D721Med (cell line): Measurements from ENCODE around the gene CDH23.

Experiments
- DNase-seq: peaks from one replicate; pipeline ENCODE4 v3.0.0; 2011; ENCODE audit warnings: low spot score; ENCODE audit not compliant: insufficient read length
- FAIRE-seq: peaks from 2 replicates; lab custom pipeline; 2011; peaks lifted over from hg19 to GRCh38; lab: Jason Lieb, UNC
- TF ChIP-seq, protein P1 (sequence below): IDR thresholded peaks from 2 replicates; pipeline ENCODE4 v1.5.1; 2012; ENCODE audit warnings: mild to moderate bottlenecking, control low read depth; ENCODE audit not compliant: insufficient read depth; ENCODE audit errors: missing control alignments

Gene CDH23

GRCh38 chr10:71512761-71513539, 116.2 kb downstream of the CDH23 start:
- TF ChIP-seq, protein P1, sequence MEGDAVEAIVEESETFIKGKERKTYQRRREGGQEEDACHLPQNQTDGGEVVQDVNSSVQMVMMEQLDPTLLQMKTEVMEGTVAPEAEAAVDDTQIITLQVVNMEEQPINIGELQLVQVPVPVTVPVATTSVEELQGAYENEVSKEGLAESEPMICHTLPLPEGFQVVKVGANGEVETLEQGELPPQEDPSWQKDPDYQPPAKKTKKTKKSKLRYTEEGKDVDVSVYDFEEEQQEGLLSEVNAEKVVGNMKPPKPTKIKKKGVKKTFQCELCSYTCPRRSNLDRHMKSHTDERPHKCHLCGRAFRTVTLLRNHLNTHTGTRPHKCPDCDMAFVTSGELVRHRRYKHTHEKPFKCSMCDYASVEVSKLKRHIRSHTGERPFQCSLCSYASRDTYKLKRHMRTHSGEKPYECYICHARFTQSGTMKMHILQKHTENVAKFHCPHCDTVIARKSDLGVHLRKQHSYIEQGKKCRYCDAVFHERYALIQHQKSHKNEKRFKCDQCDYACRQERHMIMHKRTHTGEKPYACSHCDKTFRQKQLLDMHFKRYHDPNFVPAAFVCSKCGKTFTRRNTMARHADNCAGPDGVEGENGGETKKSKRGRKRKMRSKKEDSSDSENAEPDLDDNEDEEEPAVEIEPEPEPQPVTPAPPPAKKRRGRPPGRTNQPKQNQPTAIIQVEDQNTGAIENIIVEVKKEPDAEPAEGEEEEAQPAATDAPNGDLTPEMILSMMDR = no peak
- no peak for FAIRE-seq
- no peak for DNase-seq

- DNase-seq (no peak), FAIRE-seq (no peak)
- TF ChIP-seq, protein P1 = no peak
Observed at GRCh38 chr10:71513540-71513853, 116.8 kb downstream of the CDH23 start.

GRCh38 chr10:71513936-71514335, 117.2 kb downstream of the CDH23 start:
- FAIRE-seq (no peak), DNase-seq (no peak)
- TF ChIP-seq, protein P1 = no peak

GRCh38 chr10:71515531-71516172, 118.9 kb downstream of the CDH23 start:
- DNase-seq (no peak), FAIRE-seq (no peak)
- TF ChIP-seq, protein P1 = no peak

DNA sequence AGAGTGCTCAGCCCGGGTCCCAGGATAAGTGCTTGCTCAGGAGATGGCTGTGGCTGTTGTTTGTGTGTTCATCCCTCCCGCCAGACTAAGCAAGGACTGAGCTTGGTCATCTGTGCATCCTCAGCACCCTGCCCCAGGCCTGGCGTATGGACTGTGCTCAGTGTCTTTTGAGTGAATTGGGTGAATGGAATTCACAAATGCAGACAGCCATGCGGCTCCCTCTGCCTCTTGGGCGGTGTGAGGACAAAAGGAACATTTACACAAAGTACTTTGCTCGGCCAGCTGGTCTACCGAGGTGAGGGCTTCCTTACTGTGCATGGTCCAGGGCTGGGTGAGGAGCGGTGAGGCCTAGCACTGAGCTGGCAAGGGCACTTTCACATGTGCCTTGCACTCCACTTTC, 120.2 kb downstream of the CDH23 start:
- TF ChIP-seq, protein P1 = no peak
- DNase-seq (no peak), FAIRE-seq (no peak)

GRCh38 chr10:71517298-71518169, 120.8 kb downstream of the CDH23 start:
- TF ChIP-seq, protein P1 = no peak
- DNase-seq = no peak
- no peak for FAIRE-seq
